ENCODE results near the gene PPIP5K2.

DNA sequence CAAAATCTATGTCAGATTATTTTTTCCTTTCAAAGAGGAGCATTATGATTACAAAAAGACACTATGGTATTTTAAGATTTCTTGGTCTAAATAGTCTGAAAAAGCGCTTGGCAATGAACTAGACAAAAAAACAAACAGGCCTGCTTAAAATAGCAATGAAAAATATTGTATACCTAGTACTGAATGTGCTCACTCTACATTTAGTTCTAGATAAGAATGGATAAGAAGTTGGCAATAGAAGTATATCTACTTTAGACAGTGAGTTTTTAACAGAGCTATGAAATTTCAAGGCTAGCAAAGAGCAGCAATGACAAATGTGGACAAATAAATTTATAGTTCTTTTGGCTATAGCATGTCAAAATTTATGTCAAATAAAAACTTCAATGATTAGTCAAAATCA lies 26.4 kb upstream of the PPIP5K2 start:
- TF ChIP-seq, protein P1, sequence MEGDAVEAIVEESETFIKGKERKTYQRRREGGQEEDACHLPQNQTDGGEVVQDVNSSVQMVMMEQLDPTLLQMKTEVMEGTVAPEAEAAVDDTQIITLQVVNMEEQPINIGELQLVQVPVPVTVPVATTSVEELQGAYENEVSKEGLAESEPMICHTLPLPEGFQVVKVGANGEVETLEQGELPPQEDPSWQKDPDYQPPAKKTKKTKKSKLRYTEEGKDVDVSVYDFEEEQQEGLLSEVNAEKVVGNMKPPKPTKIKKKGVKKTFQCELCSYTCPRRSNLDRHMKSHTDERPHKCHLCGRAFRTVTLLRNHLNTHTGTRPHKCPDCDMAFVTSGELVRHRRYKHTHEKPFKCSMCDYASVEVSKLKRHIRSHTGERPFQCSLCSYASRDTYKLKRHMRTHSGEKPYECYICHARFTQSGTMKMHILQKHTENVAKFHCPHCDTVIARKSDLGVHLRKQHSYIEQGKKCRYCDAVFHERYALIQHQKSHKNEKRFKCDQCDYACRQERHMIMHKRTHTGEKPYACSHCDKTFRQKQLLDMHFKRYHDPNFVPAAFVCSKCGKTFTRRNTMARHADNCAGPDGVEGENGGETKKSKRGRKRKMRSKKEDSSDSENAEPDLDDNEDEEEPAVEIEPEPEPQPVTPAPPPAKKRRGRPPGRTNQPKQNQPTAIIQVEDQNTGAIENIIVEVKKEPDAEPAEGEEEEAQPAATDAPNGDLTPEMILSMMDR (conservative IDR thresholded peaks at IDR 0.05 in 1 of 2, IDR thresholded peaks at IDR 0.05 in 1 of 2; ENCODE audit: extremely low read depth in 1 of 2, insufficient read depth in 1 of 2, low read depth in 1 of 2, low read length in 2 of 2) = no peak
- no peak for TF ChIP-seq EZH2 (IDR thresholded peaks at IDR 0.05; ENCODE audit: borderline replicate concordance, low read length)

Measured in mammary epithelial cell (primary cell).